Bronchial epithelial cell (primary cell): ENCODE results near the gene HERC3. TPM values are rescaled to one million over a fixed set of nuclear protein-coding genes. Genes with fewer than 3 reads are reported as not detected.

Experiments used
- DNase-seq: peaks from one replicate; pipeline ENCODE4 v3.0.0-alpha.2; 2010; ENCODE audit warnings: low read depth
- FAIRE-seq: peaks from 2 replicates; lab custom pipeline; 2011; peaks lifted over from hg19 to GRCh38; lab: Jason Lieb, UNC
- H3K27me3 ChIP-seq: 2 replicates; pipeline ENCODE4 v1.5.1; 2011; ENCODE audit warnings: low read length; ENCODE audit not compliant: control insufficient read depth, insufficient read depth
- H3K36me3 ChIP-seq: 2 replicates; pipeline ENCODE4 v1.5.1; 2011; ENCODE audit warnings: low read length; ENCODE audit not compliant: control insufficient read depth, insufficient read depth
- H3K4me3 ChIP-seq: 2 replicates; pipeline ENCODE4 v1.5.1; 2011; ENCODE audit warnings: mild to moderate bottlenecking, low read depth, low read length, control low read depth
- total RNA-seq: library from RNA; depleted of rRNA; stranded (reverse); fragments of >200 nt; gene quantifications from 2 replicates; pipeline ENCODE4 v1.2.1, GENCODE V29; 2014
- TF ChIP-seq, protein P1 (sequence below): IDR thresholded peaks from 2 replicates; pipeline ENCODE4 v1.5.1; 2011; ENCODE audit warnings: mild to moderate bottlenecking, moderate library complexity, low read length, control low read depth, inconsistent platforms; ENCODE audit not compliant: insufficient read depth, severe bottlenecking

HERC3 gene
- total RNA-seq, 1 donor from 2014 or later, result 25.3 TPM

DNA sequence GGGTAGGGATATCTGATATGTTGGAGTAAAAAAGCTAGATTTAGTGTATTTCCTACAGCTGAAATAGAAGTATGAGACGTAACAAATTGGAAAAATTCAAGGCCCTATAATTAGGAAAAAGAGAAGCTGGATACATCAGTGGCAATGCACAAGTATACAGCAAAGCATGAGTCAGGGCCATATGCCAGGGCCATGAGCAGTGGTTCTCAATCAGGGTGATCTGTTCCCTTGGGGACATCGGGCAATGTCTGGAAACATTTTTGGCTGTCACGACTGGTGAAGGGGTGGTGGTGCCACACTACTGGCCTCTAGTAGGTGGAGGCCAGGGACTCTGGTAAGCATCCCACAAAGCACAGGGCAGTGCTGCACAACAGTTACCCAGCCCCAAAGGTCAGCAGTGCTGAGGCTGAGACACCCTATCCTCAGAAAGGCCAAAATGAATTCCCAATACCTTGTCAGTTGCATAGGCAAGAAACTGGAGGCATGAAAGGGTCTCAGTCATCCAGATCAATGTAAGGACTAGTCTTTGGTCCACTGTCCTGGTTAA lies 142.2 kb downstream of the HERC3 start:
- DNase-seq, result no peak
- Histone ChIP-seq H3K27me3 (no peaks in the 10 kb centered on the region), H3K4me3 (no peak overlapping the region), H3K36me3 (peaks cover 4% of the 10 kb centered on the region)
- FAIRE-seq, result no peak
- TF ChIP-seq, protein P1, sequence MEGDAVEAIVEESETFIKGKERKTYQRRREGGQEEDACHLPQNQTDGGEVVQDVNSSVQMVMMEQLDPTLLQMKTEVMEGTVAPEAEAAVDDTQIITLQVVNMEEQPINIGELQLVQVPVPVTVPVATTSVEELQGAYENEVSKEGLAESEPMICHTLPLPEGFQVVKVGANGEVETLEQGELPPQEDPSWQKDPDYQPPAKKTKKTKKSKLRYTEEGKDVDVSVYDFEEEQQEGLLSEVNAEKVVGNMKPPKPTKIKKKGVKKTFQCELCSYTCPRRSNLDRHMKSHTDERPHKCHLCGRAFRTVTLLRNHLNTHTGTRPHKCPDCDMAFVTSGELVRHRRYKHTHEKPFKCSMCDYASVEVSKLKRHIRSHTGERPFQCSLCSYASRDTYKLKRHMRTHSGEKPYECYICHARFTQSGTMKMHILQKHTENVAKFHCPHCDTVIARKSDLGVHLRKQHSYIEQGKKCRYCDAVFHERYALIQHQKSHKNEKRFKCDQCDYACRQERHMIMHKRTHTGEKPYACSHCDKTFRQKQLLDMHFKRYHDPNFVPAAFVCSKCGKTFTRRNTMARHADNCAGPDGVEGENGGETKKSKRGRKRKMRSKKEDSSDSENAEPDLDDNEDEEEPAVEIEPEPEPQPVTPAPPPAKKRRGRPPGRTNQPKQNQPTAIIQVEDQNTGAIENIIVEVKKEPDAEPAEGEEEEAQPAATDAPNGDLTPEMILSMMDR, result no peak

DNA sequence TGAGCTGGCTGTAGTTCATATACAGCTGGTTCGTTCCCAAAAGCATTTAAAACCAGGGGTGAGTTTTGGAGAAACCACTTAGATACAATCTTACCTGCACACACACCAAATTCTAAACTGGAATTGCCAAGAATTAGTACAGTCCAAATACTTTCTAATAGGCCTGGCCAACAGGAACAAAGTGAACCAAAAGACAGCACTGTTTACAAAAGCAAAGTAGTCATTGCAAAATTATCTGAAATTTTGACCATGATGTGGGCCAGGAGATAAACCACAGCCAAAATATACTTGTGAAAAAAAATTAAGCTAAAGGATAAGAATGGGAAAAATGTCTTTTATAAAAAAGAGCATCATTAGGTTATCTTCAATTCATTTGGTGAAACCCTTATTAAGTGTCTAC lies 143.3 kb downstream of the HERC3 start:
- TF ChIP-seq, protein P1, result no peak
- Histone ChIP-seq H3K36me3 (peaks cover 3% of the 10 kb centered on the region), H3K27me3 (no peaks in the 10 kb centered on the region), H3K4me3 (no peak overlapping the region)
- FAIRE-seq, result no peak
- no peak for DNase-seq

DNA sequence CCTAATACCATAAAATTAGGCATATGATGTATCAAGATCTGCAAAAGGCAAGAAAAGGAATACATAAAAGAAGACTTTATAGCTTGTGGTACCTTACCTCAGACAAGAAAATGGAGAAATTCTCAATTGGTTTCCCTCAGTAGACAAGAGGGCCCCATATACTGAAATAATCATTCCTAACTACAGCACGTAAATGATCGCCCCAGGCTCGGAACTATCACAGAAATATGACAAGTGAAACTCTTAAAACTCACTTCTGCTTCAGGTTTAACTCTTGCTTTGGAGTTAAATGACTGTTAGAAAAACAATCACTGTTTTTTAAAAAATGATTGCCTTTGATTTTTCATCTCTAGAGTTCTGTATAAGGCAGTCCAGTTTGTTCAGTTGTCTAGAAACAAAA lies 144.0 kb downstream of the HERC3 start:
- Histone ChIP-seq H3K36me3 (peaks cover 1% of the 10 kb centered on the region), H3K4me3 (no peak overlapping the region), H3K27me3 (no peaks in the 10 kb centered on the region)
- TF ChIP-seq, protein P1, result no peak
- FAIRE-seq, result no peak
- no peak for DNase-seq

DNA sequence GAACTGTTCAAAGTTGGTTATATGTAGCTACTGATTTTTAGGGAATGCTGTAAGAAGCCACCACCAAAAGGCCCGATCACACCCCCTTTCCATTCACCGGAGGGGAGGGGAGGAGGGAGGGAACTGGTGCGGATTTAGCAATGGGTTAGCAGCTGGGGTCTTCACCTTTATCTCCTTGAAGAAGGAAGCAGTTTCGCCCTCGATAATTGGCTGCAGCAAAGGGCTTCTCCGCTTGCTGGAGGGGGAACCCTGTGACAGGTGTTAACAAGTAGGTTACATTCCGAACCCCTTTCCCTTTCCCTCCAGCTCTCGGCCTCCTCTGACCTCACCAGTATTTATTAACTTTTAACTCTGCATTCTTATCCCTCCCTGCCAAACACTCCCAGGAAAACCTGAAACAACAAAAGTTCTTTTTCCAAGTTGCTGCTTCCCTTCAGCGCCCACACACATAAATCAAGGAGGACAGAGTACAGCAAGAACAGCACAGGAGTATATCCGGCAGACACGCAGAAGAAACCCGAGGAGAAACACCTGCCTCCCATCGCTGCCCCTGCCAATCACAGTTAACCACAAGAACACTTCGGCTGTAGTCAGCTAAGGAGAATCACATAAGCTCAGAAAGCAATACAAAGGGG lies 145.1 kb downstream of the HERC3 start:
- TF ChIP-seq, protein P1, result no peak
- FAIRE-seq, result peak; percentile 43
- peak; percentile 13 for DNase-seq
- H3K36me3 ChIP-seq, result no peaks in the 10 kb centered on the region
- H3K4me3 ChIP-seq, result no peak overlapping the region
- no peaks in the 10 kb centered on the region for H3K27me3 ChIP-seq

DNA sequence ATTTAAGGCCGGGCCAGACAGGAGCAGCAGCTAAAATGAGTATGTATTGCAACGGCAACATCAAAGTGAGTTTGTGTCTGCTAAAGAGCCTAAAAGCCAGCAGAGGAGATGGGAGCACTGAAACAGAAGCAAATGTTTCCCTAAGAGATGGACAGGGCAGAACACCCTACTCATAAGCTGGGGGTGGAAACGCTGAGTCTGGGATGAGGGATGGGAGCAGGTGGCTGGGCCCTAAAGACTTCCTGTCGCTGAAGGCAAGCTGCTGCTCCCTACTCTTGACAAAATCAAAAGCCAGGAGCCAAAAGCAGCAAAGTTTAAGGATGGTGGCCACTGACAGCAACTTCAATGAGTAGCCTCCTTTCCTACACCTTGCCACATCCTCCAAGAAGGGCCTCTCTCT lies 145.9 kb downstream of the HERC3 start:
- Histone ChIP-seq H3K36me3 (no peaks in the 10 kb centered on the region), H3K4me3 (no peak overlapping the region), H3K27me3 (no peaks in the 10 kb centered on the region)
- FAIRE-seq (no peak), DNase-seq (no peak)
- TF ChIP-seq, protein P1, result no peak

DNA sequence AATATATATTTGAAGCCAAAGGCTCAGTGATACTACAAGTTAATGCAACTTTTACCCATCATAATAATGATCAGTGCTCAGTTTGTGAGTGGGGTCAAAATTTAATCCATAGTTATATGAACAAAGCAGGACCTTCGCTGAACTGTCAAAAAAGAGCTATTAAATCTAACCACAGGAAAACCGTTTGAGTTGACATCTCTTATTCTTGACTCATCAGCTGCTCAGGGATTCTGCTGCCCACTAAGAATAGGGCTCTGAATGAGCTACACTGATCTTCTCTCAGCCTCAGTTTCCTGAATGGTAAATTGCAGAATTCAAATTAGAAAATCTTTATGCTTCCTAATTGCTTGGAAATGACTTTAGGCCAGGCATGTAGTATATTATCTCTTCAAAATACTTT lies 150.3 kb downstream of the HERC3 start:
- peaks cover 6% of the 10 kb centered on the region for H3K36me3 ChIP-seq
- no peak overlapping the region for H3K4me3 ChIP-seq
- DNase-seq (no peak), FAIRE-seq (no peak)
- TF ChIP-seq, protein P1, result no peak
- H3K27me3 ChIP-seq, result no peaks in the 10 kb centered on the region
